ENCODE results near the gene COMT. TPM values are rescaled to one million over a fixed set of nuclear protein-coding genes. Genes with fewer than 3 reads are reported as not detected.
A peak's percentile ranks its signal among the peaks of the same experiment; 100 is the strongest.

The COMT gene
- total RNA-seq, 2 experiments from 2014 or later, result 61.7 to 66.1 TPM

DNA sequence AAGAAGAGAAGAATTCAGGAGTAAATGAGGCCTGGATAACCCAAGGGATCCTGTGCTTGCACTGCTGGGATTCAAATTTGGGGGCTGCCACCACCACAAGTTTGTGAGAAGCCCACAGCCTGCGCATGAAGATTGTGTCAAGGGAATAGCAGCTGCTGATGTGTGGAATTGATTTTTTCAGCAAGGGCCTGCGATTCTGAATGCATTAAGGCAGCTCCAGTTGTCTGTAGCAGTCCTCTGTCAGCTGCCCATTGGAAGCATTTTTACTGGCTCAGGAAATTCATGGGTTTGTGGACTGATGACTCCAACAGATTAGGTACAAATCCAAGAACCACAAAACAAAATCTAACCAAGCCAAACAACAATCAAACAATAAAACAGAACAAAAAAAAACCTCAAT, 61.1 kb downstream of the COMT start:
- POLR2A ChIA-PET, result no interaction called here
- intact Hi-C loops (cut with micrococcal nuclease), result no loop called here
- Mint-ChIP-seq H3K27ac (no peak overlapping the region), H3K36me3 (peaks cover 2% of the 10 kb centered on the region), H3K4me1 (ENCODE audit: low read depth) (no peaks in the 10 kb centered on the region), H3K9me3 (peaks cover 19% of the 10 kb centered on the region), H3K27me3 (no peaks in the 10 kb centered on the region), H3K4me3 (no peak overlapping the region)
- CTCF ChIA-PET, result no interaction called here
- DNase-seq, result no peak

DNA sequence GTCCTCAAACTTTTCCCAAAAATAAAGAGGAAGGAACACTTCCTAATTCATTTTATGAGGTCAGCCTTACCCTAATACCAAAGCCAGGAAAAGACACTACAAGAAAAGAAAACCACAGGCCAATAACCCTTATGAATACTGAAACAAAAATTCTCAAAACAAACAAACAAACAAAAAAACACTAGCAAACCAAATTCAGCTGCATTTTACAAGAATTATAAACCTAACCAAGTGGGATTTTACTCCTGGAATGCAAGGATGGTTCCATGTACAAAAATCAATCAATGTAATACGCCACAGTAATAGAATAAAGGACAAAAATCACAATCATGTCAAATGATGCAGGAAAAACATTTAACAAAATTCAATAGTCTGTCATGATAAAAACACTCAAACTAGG, 61.7 kb downstream of the COMT start:
- no peak overlapping the region for H3K27ac Mint-ChIP-seq
- H3K9me3 Mint-ChIP-seq, result peaks cover 19% of the 10 kb centered on the region
- ChIA-PET CTCF (no interaction called here), POLR2A (no interaction called here)
- peaks cover 2% of the 10 kb centered on the region for H3K36me3 Mint-ChIP-seq
- no peak for DNase-seq
- intact Hi-C loops (cut with micrococcal nuclease), result no loop called here
- H3K4me3 Mint-ChIP-seq, result no peak overlapping the region
- no peaks in the 10 kb centered on the region for H3K4me1 Mint-ChIP-seq (ENCODE audit: low read depth)
- H3K27me3 Mint-ChIP-seq, result no peaks in the 10 kb centered on the region

DNA sequence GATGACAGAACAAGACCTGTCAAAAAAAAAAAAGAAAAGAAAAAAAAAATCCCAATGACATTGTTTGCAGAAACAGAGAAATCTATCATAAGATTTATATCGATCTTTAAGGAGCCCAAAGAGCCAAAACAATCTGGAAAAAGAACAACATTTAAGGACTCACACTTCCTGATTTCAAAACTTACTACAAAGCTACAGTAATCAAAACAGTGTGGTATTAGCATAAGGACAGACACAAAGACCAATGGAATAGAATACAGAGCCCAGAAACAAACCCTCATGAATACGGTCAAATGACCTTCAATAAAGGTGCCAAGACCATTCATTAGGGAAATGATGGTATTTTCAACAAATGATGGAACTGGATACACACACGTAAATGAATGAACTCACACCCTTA, 62.9 kb downstream of the COMT start:
- CTCF ChIA-PET, result no interaction called here
- Mint-ChIP-seq H3K4me3 (no peak overlapping the region), H3K27me3 (no peaks in the 10 kb centered on the region), H3K27ac (no peak overlapping the region), H3K36me3 (peaks cover 2% of the 10 kb centered on the region), H3K4me1 (ENCODE audit: low read depth) (no peaks in the 10 kb centered on the region), H3K9me3 (peaks cover 19% of the 10 kb centered on the region)
- no peak for DNase-seq
- intact Hi-C loops (cut with micrococcal nuclease), result no loop called here
- POLR2A ChIA-PET, result no interaction called here

DNA sequence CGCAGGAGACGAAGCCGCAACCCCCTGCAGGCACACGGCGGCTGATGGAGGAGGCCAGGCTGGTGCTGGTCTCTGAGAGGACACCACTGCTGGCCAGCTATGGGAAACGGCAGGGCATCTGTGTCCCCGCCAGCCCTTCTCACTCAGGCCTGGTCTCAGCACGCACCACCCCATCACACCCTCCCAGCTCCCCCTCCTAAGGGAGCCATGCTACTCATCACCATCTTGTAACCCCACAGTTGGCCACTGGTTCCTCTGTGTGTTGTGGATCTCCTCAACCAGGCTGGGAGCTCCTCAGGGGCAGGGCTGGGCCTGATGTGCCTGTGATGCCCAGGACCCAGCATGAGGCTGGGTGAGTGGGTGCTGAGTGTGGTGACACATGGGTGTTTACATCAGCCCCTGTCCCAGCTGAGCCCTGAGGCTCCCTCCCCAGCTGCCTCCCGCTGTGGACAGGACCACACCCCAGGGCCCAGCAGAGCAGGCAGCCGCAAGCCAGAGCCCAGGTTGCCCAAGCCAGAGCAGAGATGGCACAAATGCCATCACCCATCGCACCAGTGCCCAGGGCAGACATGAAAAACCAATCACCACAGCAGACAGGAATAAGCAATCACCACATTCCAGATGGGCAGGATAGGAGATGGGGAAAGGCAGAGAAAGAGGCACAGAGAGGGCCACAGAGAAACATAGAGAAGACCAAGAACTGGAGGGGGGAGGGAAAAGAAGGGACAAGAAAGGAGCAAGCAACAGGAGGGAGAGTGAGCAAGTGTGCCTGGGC, 66.8 kb downstream of the COMT start:
- DNase-seq, result no peak

DNA sequence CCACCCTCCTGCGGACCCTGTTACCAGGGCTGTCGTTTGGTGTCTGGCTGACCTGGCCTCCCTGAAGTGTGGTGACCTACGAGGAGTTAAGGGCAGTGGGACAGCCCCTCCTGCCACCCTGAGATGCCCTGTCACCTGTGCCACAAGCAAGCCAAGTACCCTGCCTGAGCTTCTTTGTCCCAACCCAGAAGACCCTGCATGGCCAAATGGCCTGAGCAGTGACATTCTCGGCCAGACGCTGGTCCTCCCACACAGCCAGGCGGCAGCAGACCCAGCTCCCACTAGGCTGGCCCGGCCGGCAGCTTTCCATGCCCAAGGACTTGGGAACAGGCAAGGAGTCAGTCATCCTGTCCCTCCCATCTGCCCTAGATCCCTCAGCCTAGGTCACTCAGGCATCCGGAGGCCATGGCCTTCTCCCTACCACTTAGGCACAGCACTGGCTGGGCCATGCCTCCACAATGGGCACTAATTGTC, 67.5 kb downstream of the COMT start:
- Mint-ChIP-seq H3K4me3 (no peak overlapping the region), H3K27ac (no peak overlapping the region), H3K36me3 (no peaks in the 10 kb centered on the region), H3K9me3 (peaks cover 6% of the 10 kb centered on the region), H3K27me3 (no peaks in the 10 kb centered on the region), H3K4me1 (ENCODE audit: low read depth) (no peaks in the 10 kb centered on the region)
- DNase-seq, result no peak
- intact Hi-C loops (cut with micrococcal nuclease), result no loop called here
- CTCF ChIA-PET, result no interaction called here
- POLR2A ChIA-PET, result no interaction called here

More for the DNA sequence above, 66.8 kb downstream of the COMT start:
- CTCF ChIA-PET, result no interaction called here
- Mint-ChIP-seq H3K36me3 (no peaks in the 10 kb centered on the region), H3K27me3 (no peaks in the 10 kb centered on the region), H3K4me3 (no peak overlapping the region), H3K4me1 (ENCODE audit: low read depth) (no peaks in the 10 kb centered on the region), H3K27ac (no peak overlapping the region), H3K9me3 (peaks cover 12% of the 10 kb centered on the region)
- intact Hi-C loops (cut with micrococcal nuclease), result no loop called here
- POLR2A ChIA-PET, result no interaction called here

DNA sequence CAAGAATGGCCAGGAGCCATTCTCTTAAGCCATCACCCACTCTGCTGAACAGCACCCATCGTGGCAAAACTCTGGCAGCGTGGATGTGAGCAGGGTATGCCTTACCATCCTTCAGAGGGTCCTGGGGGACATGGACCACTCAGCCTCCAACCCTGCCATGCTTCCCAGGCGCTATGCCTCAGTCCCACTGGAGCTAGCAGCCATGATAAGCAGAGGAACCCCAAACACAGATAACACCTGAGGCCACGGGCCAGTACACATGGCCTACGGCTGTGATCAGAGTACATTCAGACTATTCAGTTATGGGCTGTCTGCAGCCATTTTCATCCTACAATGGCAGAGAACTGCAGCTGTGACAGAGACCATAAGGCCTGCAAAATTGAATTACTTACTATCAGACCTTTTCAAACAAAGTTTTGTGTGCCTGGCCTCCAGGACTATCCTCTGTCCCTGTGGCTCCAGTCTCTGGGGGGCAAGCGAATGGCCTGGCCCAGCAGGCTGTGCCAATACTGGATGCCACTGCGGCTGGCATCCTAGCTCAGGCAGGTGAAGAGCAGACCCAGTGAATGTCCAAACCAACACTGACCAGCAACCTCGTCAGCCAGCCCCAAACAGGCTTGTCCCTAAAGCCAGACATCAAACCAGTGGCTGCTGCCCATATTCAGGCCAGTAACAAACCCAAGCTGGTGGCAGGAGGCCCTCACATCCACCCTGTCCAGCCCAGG, 68.2 kb downstream of the COMT start:
- intact Hi-C loops (cut with micrococcal nuclease), result no loop called here
- no peaks in the 10 kb centered on the region for H3K27me3 Mint-ChIP-seq
- POLR2A ChIA-PET, result no interaction called here
- no peak for DNase-seq
- H3K27ac Mint-ChIP-seq, result no peak overlapping the region
- H3K4me3 Mint-ChIP-seq, result no peak overlapping the region
- CTCF ChIA-PET, result no interaction called here
- no peaks in the 10 kb centered on the region for H3K36me3 Mint-ChIP-seq
- no peaks in the 10 kb centered on the region for H3K4me1 Mint-ChIP-seq (ENCODE audit: low read depth)
- peaks cover under 1% of the 10 kb centered on the region for H3K9me3 Mint-ChIP-seq

DNA sequence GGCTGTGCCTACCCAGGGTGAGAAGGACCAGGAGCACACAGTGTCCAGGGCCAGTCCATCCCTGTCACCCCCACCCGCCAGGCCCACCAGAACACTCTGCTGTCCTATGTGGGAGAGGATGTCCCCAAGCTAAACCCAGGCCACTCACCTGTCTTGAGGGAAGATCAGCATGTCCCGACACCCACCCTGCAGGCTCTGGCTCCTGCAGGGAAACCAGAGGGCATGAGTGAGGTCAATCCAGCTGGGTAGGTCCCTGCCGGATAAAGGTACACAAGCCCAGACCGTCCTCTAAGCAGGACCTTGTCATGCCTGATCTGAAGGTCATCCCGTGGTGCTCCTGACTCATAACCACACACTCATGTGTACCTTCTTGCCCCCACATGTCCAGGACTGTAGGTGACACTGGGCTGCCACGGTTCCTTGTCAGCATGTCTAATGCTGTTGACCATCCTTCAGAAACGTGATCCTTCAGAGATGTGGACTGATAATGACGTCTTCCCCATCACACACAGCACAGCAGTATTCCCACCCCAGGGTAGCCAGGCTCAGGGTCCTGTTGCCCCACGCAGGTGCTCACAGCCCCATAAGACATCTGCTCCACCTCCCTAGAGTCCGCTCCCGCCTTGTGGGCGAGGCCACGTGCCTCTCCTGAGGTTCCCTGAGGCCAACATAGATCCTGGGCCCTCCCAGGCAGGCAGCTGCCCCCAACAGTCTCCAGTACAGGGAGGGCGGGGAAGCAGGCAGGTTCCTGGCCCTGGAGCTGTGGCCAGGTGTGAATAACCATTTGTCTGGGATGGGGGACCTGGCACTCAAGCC, 68.9 kb downstream of the COMT start:
- intact Hi-C loops (cut with micrococcal nuclease), result no loop called here
- Mint-ChIP-seq H3K27me3 (peaks cover 2% of the 10 kb centered on the region), H3K4me1 (ENCODE audit: low read depth) (no peaks in the 10 kb centered on the region), H3K9me3 (no peaks in the 10 kb centered on the region), H3K36me3 (no peaks in the 10 kb centered on the region), H3K27ac (no peak overlapping the region), H3K4me3 (no peak overlapping the region)
- ChIA-PET CTCF (interaction anchor here (0.6 kb wide), 1 partner anchor 42 kb away, joined by 3 read pairs; no protein-coding TSS in a partner anchor), POLR2A (no interaction called here)
- DNase-seq, result no peak

DNA sequence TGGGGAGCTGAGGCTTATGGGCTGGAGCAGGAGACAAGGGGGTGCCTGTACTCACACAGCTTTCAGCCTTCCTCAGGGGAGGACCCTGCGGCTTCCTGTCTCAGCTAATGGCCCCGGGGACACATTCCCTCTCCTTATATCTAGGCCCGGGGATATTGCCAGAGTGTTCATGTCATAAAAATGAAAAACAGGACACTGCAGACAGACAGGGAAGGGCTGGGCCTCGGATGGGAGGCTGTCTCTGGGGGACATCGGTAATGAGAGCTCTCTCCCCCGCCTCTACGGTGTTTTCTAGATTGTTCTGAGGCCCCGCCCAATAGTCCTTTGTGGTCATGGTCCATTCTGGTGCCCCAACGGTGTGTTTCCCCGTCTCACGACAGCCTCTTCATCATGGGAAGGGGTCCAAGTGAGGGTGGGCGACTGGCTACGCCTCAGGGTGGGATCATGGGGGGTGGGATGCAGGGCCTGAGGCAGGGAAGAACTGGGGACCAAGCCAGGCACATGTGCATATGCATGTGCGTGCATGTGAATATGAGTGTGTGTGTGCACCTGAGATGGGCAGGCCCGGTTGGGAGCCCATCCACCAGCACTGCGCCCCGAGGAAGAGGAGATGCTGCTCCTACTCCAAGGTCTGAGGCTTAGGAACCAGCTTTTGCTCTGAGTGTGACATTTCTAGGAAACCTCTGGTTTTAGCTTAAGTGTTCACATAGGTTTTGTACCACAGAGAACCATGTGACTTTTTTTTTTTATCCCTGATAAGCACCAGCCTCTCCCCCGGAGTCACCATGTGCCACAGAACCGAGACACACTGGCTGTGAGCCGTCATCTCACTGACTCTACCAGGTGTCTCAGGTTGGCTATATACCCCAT, 69.8 kb downstream of the COMT start:
- H3K36me3 Mint-ChIP-seq, result no peaks in the 10 kb centered on the region
- H3K9me3 Mint-ChIP-seq, result no peaks in the 10 kb centered on the region
- POLR2A ChIA-PET, result no interaction called here
- H3K4me1 Mint-ChIP-seq (ENCODE audit: low read depth), result no peaks in the 10 kb centered on the region
- intact Hi-C loops (cut with micrococcal nuclease), result no loop called here
- no peak overlapping the region for H3K4me3 Mint-ChIP-seq
- H3K27ac Mint-ChIP-seq, result no peak overlapping the region
- no peak for DNase-seq
- H3K27me3 Mint-ChIP-seq, result peaks cover 2% of the 10 kb centered on the region
- CTCF ChIA-PET, result interaction anchor here (0.6 kb wide), 1 partner anchor 42 kb away, joined by 3 read pairs; no protein-coding TSS in a partner anchor

DNA sequence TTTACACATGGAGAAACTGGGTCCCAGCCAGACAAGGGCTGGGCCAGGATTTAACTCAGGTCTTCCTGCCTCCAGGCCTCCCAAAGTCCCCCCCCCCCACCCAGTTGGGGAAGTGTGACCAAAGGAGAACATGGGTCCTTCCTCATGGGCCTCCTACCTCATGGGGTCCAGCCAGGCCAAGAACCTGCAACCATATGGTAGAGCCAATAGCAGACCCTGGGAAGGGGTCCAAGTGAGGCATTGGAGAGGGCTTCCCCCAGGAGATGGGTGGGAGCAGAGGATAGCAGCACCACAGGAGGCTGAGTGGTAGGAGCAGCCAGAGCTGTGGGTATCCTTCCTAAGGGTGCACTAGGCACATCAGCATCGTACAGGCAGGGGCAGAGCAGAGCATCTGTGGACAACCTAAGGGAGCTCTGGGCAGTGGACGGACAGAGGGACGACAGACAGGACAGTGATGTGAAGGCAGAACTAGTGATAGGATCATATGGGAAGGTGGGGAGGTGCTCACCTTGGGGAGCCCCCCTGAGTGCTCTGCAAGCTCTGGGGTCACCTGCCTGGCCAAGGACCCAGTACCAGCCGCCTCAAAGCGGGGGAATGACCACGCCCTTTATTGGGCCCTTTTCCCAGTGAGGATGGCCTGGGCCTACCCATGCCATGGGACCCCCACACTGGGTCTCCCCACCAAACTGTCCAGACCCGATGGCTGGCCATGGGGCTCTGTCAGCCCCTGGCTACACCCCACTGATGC, 70.6 kb downstream of the COMT start:
- peaks cover 2% of the 10 kb centered on the region for H3K4me1 Mint-ChIP-seq (ENCODE audit: low read depth)
- POLR2A ChIA-PET, result no interaction called here
- H3K27me3 Mint-ChIP-seq, result peaks cover 2% of the 10 kb centered on the region
- CTCF ChIA-PET, result interaction anchor here (0.6 to 1.6 kb wide), 5 partner anchors 21 to 59 kb away, joined by 3 to 5 read pairs (median 3); no protein-coding TSS in a partner anchor
- no peak for DNase-seq
- H3K27ac Mint-ChIP-seq, result no peak overlapping the region
- no peak overlapping the region for H3K4me3 Mint-ChIP-seq
- no peaks in the 10 kb centered on the region for H3K36me3 Mint-ChIP-seq
- intact Hi-C loops (cut with micrococcal nuclease), result no loop called here
- H3K9me3 Mint-ChIP-seq, result no peaks in the 10 kb centered on the region

DNA sequence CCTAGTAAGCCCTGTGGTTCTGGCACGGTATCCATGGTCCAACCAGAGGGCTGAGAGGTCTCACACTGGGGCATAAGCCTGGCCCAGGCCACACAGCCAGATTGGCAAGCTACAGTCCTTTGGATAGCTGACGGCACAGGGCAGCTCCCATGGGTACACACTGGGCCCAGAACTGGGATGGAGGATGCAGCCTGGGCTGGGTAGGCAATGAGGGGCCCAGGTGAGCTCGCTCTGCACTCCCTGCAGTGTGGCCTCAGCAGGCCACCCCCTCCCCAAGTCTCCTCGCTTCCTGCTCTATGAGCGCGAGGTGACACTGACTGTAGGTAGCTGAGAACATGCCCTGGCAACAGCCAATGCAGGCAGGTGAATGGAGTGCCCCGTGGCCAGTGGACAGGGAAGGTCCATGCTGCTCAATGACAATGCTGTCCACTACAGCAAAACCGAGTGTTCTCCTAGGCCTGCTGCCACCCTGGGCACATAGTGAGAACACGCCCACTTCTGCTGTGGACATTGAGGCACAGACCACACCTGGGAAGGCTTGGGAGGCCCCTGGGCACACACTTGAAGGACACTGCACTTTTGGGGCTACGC, 71.3 kb downstream of the COMT start:
- POLR2A ChIA-PET, result no interaction called here
- Mint-ChIP-seq H3K36me3 (no peaks in the 10 kb centered on the region), H3K27me3 (peaks cover 2% of the 10 kb centered on the region), H3K27ac (no peak overlapping the region), H3K4me1 (ENCODE audit: low read depth) (peaks cover 7% of the 10 kb centered on the region), H3K4me3 (no peak overlapping the region), H3K9me3 (no peaks in the 10 kb centered on the region)
- intact Hi-C loops (cut with micrococcal nuclease), result no loop called here
- DNase-seq, result no peak
- CTCF ChIA-PET, result interaction anchor here (0.6 to 1.6 kb wide), 9 partner anchors 10 to 755 kb away, joined by 3 to 5 read pairs (median 3); no protein-coding TSS in a partner anchor

DNA sequence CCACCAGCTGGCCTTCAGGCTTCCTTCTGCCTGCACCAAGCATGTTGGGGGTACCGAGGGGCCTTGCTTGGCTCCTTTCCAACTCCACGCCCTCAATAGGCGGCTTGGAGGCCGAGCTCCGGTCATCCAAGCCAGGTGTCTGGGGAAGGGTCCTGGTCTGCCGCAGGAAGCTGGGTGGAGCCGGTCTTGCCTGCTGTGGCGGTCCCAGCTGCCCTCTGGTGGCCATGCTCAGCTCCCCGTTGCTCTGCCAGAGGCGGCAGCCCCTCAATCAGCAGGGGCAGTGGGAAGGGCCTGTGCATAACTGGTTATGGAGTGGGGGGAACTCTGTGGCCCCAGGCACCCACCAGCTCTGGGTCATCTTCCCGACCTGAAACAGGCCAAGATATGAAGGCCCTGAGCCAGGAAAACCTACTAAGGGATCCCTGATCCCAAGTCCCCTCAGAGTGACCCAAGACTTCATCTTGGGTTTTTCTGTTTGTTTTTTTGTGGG, 71.9 kb downstream of the COMT start:
- no peaks in the 10 kb centered on the region for H3K36me3 Mint-ChIP-seq
- H3K4me1 Mint-ChIP-seq (ENCODE audit: low read depth), result peaks cover 7% of the 10 kb centered on the region
- ChIA-PET CTCF (interaction anchor here (0.6 to 1.6 kb wide), 9 partner anchors 9 to 756 kb away, joined by 3 to 5 read pairs (median 3); no protein-coding TSS in a partner anchor), POLR2A (no interaction called here)
- H3K27me3 Mint-ChIP-seq, result peaks cover 2% of the 10 kb centered on the region
- H3K27ac Mint-ChIP-seq, result no peak overlapping the region
- DNase-seq, result peak; percentile 44
- intact Hi-C loops (cut with micrococcal nuclease), result no loop called here
- no peak overlapping the region for H3K4me3 Mint-ChIP-seq
- no peaks in the 10 kb centered on the region for H3K9me3 Mint-ChIP-seq

Data from activated CD4-positive, alpha-beta memory T cell treated with anti-CD3 and anti-CD28 coated beads for 36 hours (primary cell).